Endothelial cell of umbilical vein (primary cell): ENCODE measurements around the gene TNRC6B. TPM values are rescaled to one million over a fixed set of nuclear protein-coding genes. Genes with fewer than 3 reads are reported as not detected.

Source experiments
- BruUV-seq: library from RNA; stranded (reverse); fragments of 400-500 nt; replicated peaks from 2 replicates; lab custom pipeline; 2021; lab: Mats Ljungman, UMichigan
- CTCF ChIA-PET: fragments of 300-600, 350-600 bp; sonication (Branson Sonifier 250); formaldehyde crosslinking; loops from one replicate; lab custom pipeline; 2021; ENCODE audit warnings: antibody characterized with exemption, inconsistent platforms; lab: Charles Lee
- POLR2A ChIA-PET: fragments of 300-600, 350-600 bp; sonication (Branson Sonifier 250); formaldehyde crosslinking; loops from one replicate; lab custom pipeline; 2021; ENCODE audit warnings: antibody characterized with exemption, inconsistent platforms; lab: Charles Lee
- DNase-seq: peaks from one replicate; pipeline ENCODE4 v3.0.0-alpha.2; 2011; ENCODE audit warnings: low read depth, low spot score
- FAIRE-seq: peaks from 2 replicates; lab custom pipeline; 2011; peaks lifted over from hg19 to GRCh38; lab: Jason Lieb, UNC
- H2AFZ ChIP-seq: 2 replicates; pipeline ENCODE4 v1.6.0; 2012; ENCODE audit warnings: low read depth, low read length, control low read depth, inconsistent platforms
- H3K27ac ChIP-seq: 2 replicates; pipeline ENCODE4 v1.5.1; 2011; ENCODE audit warnings: low read depth, mild to moderate bottlenecking, control low read depth, low read length, moderate library complexity; ENCODE audit not compliant: insufficient read depth
- H3K27me3 ChIP-seq, 2 experiments: 2 replicates each; pipeline versions ENCODE4 v1.6.0 to v1.6.1; 2011; ENCODE audit warnings: low read length in 2 of 2, mixed read lengths in 1 of 2; ENCODE audit not compliant: control insufficient read depth in 2 of 2, insufficient read depth in 2 of 2
- H3K36me3 ChIP-seq, 2 experiments: 2 replicates in 1 of 2; 3 replicates in 1 of 2; pipeline ENCODE4 v1.5.1; 2011; ENCODE audit warnings: low read length in 2 of 2, mild to moderate bottlenecking in 1 of 2, moderate library complexity in 1 of 2; ENCODE audit not compliant: control insufficient read depth in 2 of 2, insufficient read depth in 2 of 2; ENCODE audit errors: extremely low read depth in 1 of 2
- H3K4me1 ChIP-seq: 3 replicates; pipeline ENCODE4 v1.5.1; 2011; ENCODE audit warnings: mild to moderate bottlenecking, low read length; ENCODE audit not compliant: control insufficient read depth, insufficient read depth; ENCODE audit errors: extremely low read depth
- H3K4me2 ChIP-seq: 2 replicates; pipeline ENCODE4 v1.6.1; 2011; ENCODE audit warnings: low read length, control low read depth, mixed read lengths; ENCODE audit not compliant: insufficient read depth
- H3K4me3 ChIP-seq, 3 experiments: fragments of 200-600 bp in 1 of 3; sonication (generic), shearing (Covaris generic) in 1 of 3; replicated peaks in 1 of 3; 2 replicates each; pipeline ENCODE4 v1.5.1; 2011 to 2016; ENCODE audit warnings: control low read depth in 3 of 3, low read length in 3 of 3, mild to moderate bottlenecking in 2 of 3, inconsistent platforms in 1 of 3, low read depth in 1 of 3, moderate library complexity in 1 of 3; ENCODE audit not compliant: insufficient read depth in 1 of 3
- H3K79me2 ChIP-seq: 2 replicates; pipeline ENCODE4 v1.6.0; 2012; ENCODE audit warnings: low read length, inconsistent platforms; ENCODE audit not compliant: control insufficient read depth, insufficient read depth
- H3K9ac ChIP-seq: replicated peaks from 2 replicates; pipeline ENCODE3; 2011; ENCODE audit warnings: low read length, control low read depth; ENCODE audit not compliant: insufficient read depth; ENCODE audit errors: extremely low read depth
- H3K9me1 ChIP-seq: replicated peaks from 3 replicates; pipeline ENCODE4 v1.6.0; 2011; ENCODE audit warnings: mild to moderate bottlenecking, low read length; ENCODE audit not compliant: control insufficient read depth, insufficient read depth; ENCODE audit errors: extremely low read depth
- H3K9me3 ChIP-seq: replicated peaks from 2 replicates; pipeline ENCODE4 v1.5.1; 2012; ENCODE audit warnings: low read length, inconsistent platforms; ENCODE audit not compliant: control insufficient read depth, insufficient read depth
- H4K20me1 ChIP-seq: replicated peaks from 2 replicates; pipeline ENCODE3; 2011; ENCODE audit warnings: mild to moderate bottlenecking, low read length; ENCODE audit not compliant: control insufficient read depth, insufficient read depth; ENCODE audit errors: extremely low read depth
- EZH2 ChIP-seq: IDR thresholded peaks from 2 replicates; pipeline ENCODE4 v1.6.1; 2012; ENCODE audit warnings: borderline replicate concordance, low read depth, mild to moderate bottlenecking, moderate library complexity, low read length, inconsistent platforms; ENCODE audit not compliant: severe bottlenecking
- FOS ChIP-seq: IDR thresholded peaks from 2 replicates; pipeline ENCODE4 v1.6.1; 2011; ENCODE audit warnings: mild to moderate bottlenecking, low read length, moderate library complexity, borderline replicate concordance; ENCODE audit not compliant: insufficient read depth
- GATA2 ChIP-seq: IDR thresholded peaks from 2 replicates; pipeline ENCODE4 v1.7.0; 2011; ENCODE audit warnings: low read depth, mild to moderate bottlenecking, moderate library complexity, mixed read lengths, low read length; ENCODE audit not compliant: insufficient read length, insufficient read depth
- JUN ChIP-seq: IDR thresholded peaks from 2 replicates; pipeline ENCODE4 v1.6.1; 2011; ENCODE audit warnings: borderline replicate concordance, low read depth; ENCODE audit not compliant: insufficient read length, insufficient read depth
- MYC ChIP-seq: IDR thresholded peaks from one replicate; pipeline ENCODE4 v1.6.1; 2011; ENCODE audit warnings: mild to moderate bottlenecking, low read depth, low read length
- POLR2A ChIP-seq: IDR thresholded peaks from 2 replicates; pipeline ENCODE4 v1.6.1; 2012; ENCODE audit warnings: low read depth, mild to moderate bottlenecking, control low read depth, low read length
- POLR2AphosphoS5 ChIP-seq: IDR thresholded peaks from 2 replicates; pipeline ENCODE4 v1.6.1; 2012; ENCODE audit warnings: low read depth, mild to moderate bottlenecking, control low read depth, low read length, moderate library complexity; ENCODE audit not compliant: insufficient read depth
- dilution Hi-C: fragments of 300-500 bp; cut with MboI; formaldehyde crosslinking; loops from one replicate; pipeline ENCODE4 v1.15.0; 2019; ENCODE audit warnings: low sequenced_read_pairs; ENCODE audit not compliant: extremely low pct_ligation_motif_present
- intact Hi-C: fragments of 100-400 bp; cut with micrococcal nuclease; formaldehyde crosslinking; loops from one replicate; pipeline ENCODE4 v1.10.0; 2022
- polyA plus RNA-seq, 4 experiments: library from polyadenylated mRNA; depleted of rRNA in 3 of 4; stranded (reverse) in 3 of 4; unstranded in 1 of 4; fragments of >200 nt; gene quantifications; 2 replicates each; pipeline versions ENCODE4 v1.2.1 to v1.2.3, GENCODE V29; 2011 to 2012; ENCODE audit warnings: missing spikeins in 1 of 4
- total RNA-seq: library from RNA; stranded (reverse); gene quantifications from 2 replicates; pipeline ENCODE4 v1.2.3, GENCODE V29; 2021
- TF ChIP-seq, protein P1 (sequence below), 2 donors: IDR thresholded peaks; 1 replicate in 1 of 2; 2 replicates in 1 of 2; pipeline ENCODE4 v1.5.1; 2011; ENCODE audit warnings: low read length in 2 of 2, mild to moderate bottlenecking in 2 of 2, moderate library complexity in 2 of 2, control low read depth in 1 of 2, inconsistent platforms in 1 of 2, low read depth in 1 of 2; ENCODE audit not compliant: insufficient read depth in 1 of 2; ENCODE audit errors: extremely low read depth in 1 of 2
- TF ChIP-seq, protein P2 (sequence below): IDR thresholded peaks from 2 replicates; pipeline ENCODE4 v1.6.1; 2011; ENCODE audit not compliant: insufficient read depth, insufficient read length

TNRC6B gene
- total and polyA plus RNA-seq, 2 donors (not counting 3 experiments of a cell fraction or from before 2014, with no cell fraction given): 10.6 to 37.2 TPM

DNA sequence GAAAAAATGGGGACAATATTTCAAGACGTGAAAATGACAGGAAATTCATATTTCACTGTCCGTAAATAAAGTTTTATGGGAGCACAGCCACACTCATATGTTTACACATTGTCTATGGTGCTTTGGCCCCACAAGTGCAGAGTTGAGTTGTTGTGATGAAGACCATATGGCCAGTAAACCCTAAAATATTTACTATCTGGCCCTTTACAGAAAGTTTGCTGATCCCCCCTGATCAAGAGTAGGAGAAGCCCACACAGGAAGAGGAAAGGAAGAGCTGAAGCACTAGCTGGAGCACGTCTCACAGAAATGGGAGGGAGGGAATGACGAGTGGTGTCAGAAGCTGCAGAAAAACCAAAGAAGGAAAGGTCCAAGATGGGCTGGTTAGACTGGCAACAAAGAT is 78.8 kb downstream of the TNRC6B start:
- intact Hi-C loops (no loop called here), dilution Hi-C loops (no loop called here)
- H3K4me3 ChIP-seq: no peak overlapping the region
- no peaks in the 10 kb centered on the region for H3K27me3 ChIP-seq
- no peaks in the 10 kb centered on the region for H3K9me3 ChIP-seq
- H3K4me2 ChIP-seq: no peak overlapping the region
- no peak overlapping the region for H3K9ac ChIP-seq
- H3K36me3 ChIP-seq: no peaks in the 10 kb centered on the region
- H3K27ac ChIP-seq: no peak overlapping the region
- TF ChIP-seq POLR2A (no peak), MYC (no peak), FOS (no peak), JUN (no peak)
- FAIRE-seq (no peak), DNase-seq (no peak)
- POLR2A ChIA-PET: no interaction called here
- CTCF ChIA-PET: no interaction called here
- peaks cover 15% of the 10 kb centered on the region for H3K4me1 ChIP-seq
- H2AFZ ChIP-seq: no peak overlapping the region
- no peaks in the 10 kb centered on the region for H3K9me1 ChIP-seq
- peaks cover 11% of the 10 kb centered on the region for H3K79me2 ChIP-seq
- no peaks in the 10 kb centered on the region for H4K20me1 ChIP-seq
- BruUV-seq: no TSS peak

DNA sequence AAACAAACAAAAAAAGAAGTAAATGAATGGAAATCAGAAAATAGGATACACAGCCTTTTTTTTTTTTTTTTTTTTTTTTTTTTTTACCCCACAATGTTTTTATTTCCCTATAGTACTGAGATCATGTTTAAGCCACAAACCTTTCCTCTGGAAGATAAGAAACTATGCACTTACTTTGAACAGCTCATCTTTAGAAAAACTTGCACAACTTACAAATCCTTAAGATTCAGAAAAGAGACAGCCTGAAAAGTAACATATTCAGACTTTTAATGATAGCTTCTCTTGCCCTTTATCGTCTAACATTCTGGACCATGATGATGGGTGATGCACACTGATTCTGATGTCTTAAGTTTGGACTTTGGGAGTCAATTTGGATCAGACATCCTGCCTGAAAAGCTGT is 80.3 kb downstream of the TNRC6B start:
- Histone ChIP-seq H3K4me2 (peak overlapping the region; percentile 37), H3K27me3 (no peaks in the 10 kb centered on the region), H3K79me2 (peaks cover 10% of the 10 kb centered on the region), H3K9ac (no peak overlapping the region), H4K20me1 (no peaks in the 10 kb centered on the region), H3K4me1 (peaks cover 17% of the 10 kb centered on the region), H3K9me1 (no peaks in the 10 kb centered on the region), H3K36me3 (peaks cover 3 to 5% of the 10 kb centered on the region in 2 experiments), H3K27ac (no peak overlapping the region), H3K9me3 (no peaks in the 10 kb centered on the region), H3K4me3 (no peak overlapping the region), H2AFZ (no peak overlapping the region)
- intact Hi-C loops: no loop called here
- POLR2A ChIA-PET: interaction anchor here (0.7 kb wide), 1 partner anchor 80 kb away, joined by 6 read pairs; the partner anchor contains the start of gene TNRC6B
- DNase-seq: no peak
- dilution Hi-C loops: no loop called here
- BruUV-seq: no TSS peak
- no peak for FAIRE-seq
- CTCF ChIA-PET: interaction anchor here (1.0 to 1.8 kb wide), 5 partner anchors 8 to 43 kb away, joined by 3 to 6 read pairs (median 3); no protein-coding TSS in a partner anchor
- TF ChIP-seq, protein P1, sequence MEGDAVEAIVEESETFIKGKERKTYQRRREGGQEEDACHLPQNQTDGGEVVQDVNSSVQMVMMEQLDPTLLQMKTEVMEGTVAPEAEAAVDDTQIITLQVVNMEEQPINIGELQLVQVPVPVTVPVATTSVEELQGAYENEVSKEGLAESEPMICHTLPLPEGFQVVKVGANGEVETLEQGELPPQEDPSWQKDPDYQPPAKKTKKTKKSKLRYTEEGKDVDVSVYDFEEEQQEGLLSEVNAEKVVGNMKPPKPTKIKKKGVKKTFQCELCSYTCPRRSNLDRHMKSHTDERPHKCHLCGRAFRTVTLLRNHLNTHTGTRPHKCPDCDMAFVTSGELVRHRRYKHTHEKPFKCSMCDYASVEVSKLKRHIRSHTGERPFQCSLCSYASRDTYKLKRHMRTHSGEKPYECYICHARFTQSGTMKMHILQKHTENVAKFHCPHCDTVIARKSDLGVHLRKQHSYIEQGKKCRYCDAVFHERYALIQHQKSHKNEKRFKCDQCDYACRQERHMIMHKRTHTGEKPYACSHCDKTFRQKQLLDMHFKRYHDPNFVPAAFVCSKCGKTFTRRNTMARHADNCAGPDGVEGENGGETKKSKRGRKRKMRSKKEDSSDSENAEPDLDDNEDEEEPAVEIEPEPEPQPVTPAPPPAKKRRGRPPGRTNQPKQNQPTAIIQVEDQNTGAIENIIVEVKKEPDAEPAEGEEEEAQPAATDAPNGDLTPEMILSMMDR (IDR thresholded peaks at IDR 0.05; ENCODE audit: extremely low read depth in 1 of 2, insufficient read depth in 1 of 2, low read depth in 1 of 2, low read length in 2 of 2): no peak
- no peak for TF ChIP-seq POLR2A
- no peak for TF ChIP-seq EZH2
- TF ChIP-seq POLR2AphosphoS5: no peak
- TF ChIP-seq, protein P2, sequence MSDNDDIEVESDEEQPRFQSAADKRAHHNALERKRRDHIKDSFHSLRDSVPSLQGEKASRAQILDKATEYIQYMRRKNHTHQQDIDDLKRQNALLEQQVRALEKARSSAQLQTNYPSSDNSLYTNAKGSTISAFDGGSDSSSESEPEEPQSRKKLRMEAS: no peak
- TF ChIP-seq GATA2: no peak
- no peak for TF ChIP-seq MYC
- no peak for TF ChIP-seq FOS
- TF ChIP-seq JUN: no peak
